Caco-2 (cell line): ENCODE measurements around the gene PPP1R37. TPM values are rescaled to one million over a fixed set of nuclear protein-coding genes. Genes with fewer than 3 reads are reported as not detected.

Experiments used
- BruUV-seq: library from RNA; stranded (reverse); fragments of 400-500 nt; replicated peaks from 2 replicates; lab custom pipeline; 2021; lab: Mats Ljungman, UMichigan
- CTCF ChIA-PET: fragments of 300-600 bp; sonication (Branson Sonifier 250); formaldehyde crosslinking; loops from one replicate; lab custom pipeline; 2022; ENCODE audit warnings: antibody characterized with exemption; lab: Charles Lee
- POLR2A ChIA-PET: fragments of 300-600 bp; sonication (Branson Sonifier 250); formaldehyde crosslinking; loops from one replicate; lab custom pipeline; 2022; ENCODE audit warnings: antibody characterized with exemption; lab: Charles Lee
- DNase-seq, 2 experiments: peaks; one replicate each; pipeline versions ENCODE4 v3.0.0 to v3.0.0-alpha.2; 2020 to 2022
- H3K27me3 ChIP-seq: replicated peaks from 2 replicates; pipeline ENCODE4 v1.6.0; 2011; ENCODE audit warnings: low read length; ENCODE audit not compliant: control insufficient read depth, insufficient read depth
- H3K36me3 ChIP-seq: 2 replicates; pipeline ENCODE4 v1.5.1; 2011; ENCODE audit warnings: low read length; ENCODE audit not compliant: control insufficient read depth, insufficient read depth
- H3K4me1 ChIP-seq: fragments of 250-450 bp; sonication (Bioruptor Pico); 2 replicates; pipeline ENCODE4 v1.5.1; 2020; ENCODE audit warnings: mild to moderate bottlenecking
- H3K4me3 ChIP-seq: 2 replicates; pipeline ENCODE4 v1.5.1; 2011; ENCODE audit warnings: low read depth, mild to moderate bottlenecking, control low read depth, low read length
- H3K9me3 ChIP-seq: fragments of 250-450 bp; sonication (Bioruptor Pico); 2 replicates; pipeline ENCODE4 v1.5.1; 2020; ENCODE audit warnings: mild to moderate bottlenecking, moderate library complexity
- H3K27ac Mint-ChIP-seq: one replicate; pipeline ENCODE4 v1.8.0; 2022; ENCODE audit warnings: mixed read lengths; ENCODE audit not compliant: unreplicated experiment
- H3K27me3 Mint-ChIP-seq: one replicate; pipeline ENCODE4 v1.8.0; 2022; ENCODE audit warnings: mixed read lengths; ENCODE audit not compliant: insufficient read depth, unreplicated experiment
- H3K36me3 Mint-ChIP-seq: one replicate; pipeline ENCODE4 v1.8.0; 2022; ENCODE audit warnings: mild to moderate bottlenecking, mixed read lengths; ENCODE audit not compliant: insufficient read depth, unreplicated experiment
- H3K4me1 Mint-ChIP-seq: one replicate; pipeline ENCODE4 v1.8.0; 2022; ENCODE audit warnings: low read depth, mixed read lengths; ENCODE audit not compliant: unreplicated experiment
- H3K4me3 Mint-ChIP-seq: one replicate; pipeline ENCODE4 v1.8.0; 2022; ENCODE audit warnings: mild to moderate bottlenecking, moderate library complexity, mixed read lengths; ENCODE audit not compliant: unreplicated experiment
- H3K9me3 Mint-ChIP-seq: one replicate; pipeline ENCODE4 v1.8.0; 2022; ENCODE audit warnings: mixed read lengths; ENCODE audit not compliant: unreplicated experiment
- CTCF ChIP-seq, 2 experiments: fragments of 200-600 bp in 1 of 2; IDR thresholded peaks; 1 replicate in 1 of 2; 2 replicates in 1 of 2; pipeline versions ENCODE4 v1.5.1 to v1.8.0; 2011 to 2022; ENCODE audit warnings: antibody characterized with exemption in 1 of 2, control low read depth in 1 of 2, inconsistent platforms in 1 of 2, low read depth in 1 of 2, low read length in 1 of 2, mild to moderate bottlenecking in 1 of 2, moderate library complexity in 1 of 2; ENCODE audit not compliant: insufficient read depth in 1 of 2, severe bottlenecking in 1 of 2, unreplicated experiment in 1 of 2
- intact Hi-C: fragments of 100-400 bp; cut with micrococcal nuclease; formaldehyde crosslinking; loops from one replicate; pipeline ENCODE4 v1.10.0; 2022; ENCODE audit not compliant: unreplicated experiment
- total RNA-seq: library from RNA; stranded (reverse); gene quantifications from 2 replicates; pipeline ENCODE4 v1.2.3, GENCODE V29; 2022

PPP1R37 gene
- total RNA-seq, 1 experiment from 2014 or later = 42.1 TPM

- ChIA-PET POLR2A (no interaction called here), CTCF (interaction anchor here (0.6 kb wide), 1 partner anchor 8 kb away, joined by 3 read pairs; no protein-coding TSS in a partner anchor)
- H3K36me3 Mint-ChIP-seq = peaks cover 78% of the 10 kb centered on the region
- H3K27me3 ChIP-seq = no peaks in the 10 kb centered on the region
- intact Hi-C loops = no loop called here
- H3K4me1 ChIP-seq = no peaks in the 10 kb centered on the region
- H3K4me3 ChIP-seq = no peak overlapping the region
- H3K9me3 ChIP-seq = no peaks in the 10 kb centered on the region
- H3K27me3 Mint-ChIP-seq = no peaks in the 10 kb centered on the region
- BruUV-seq = no TSS peak
- H3K4me1 Mint-ChIP-seq = no peaks in the 10 kb centered on the region
- no peak overlapping the region for H3K4me3 Mint-ChIP-seq
- H3K36me3 ChIP-seq = peaks cover 3% of the 10 kb centered on the region
- no peaks in the 10 kb centered on the region for H3K9me3 Mint-ChIP-seq
- TF ChIP-seq CTCF (IDR thresholded peaks at IDR 0.05; ENCODE audit: insufficient read depth in 1 of 2, low read depth in 1 of 2, low read length in 1 of 2, severe bottlenecking in 1 of 2, unreplicated experiment in 1 of 2) = no peak
- no peak overlapping the region for H3K27ac Mint-ChIP-seq
- no peak for DNase-seq
Measured at GRCh38 chr19:45068041-45068440, 24.9 kb upstream of the PPP1R37 start.

GRCh38 chr19:45069056-45069455 is 23.9 kb upstream of the PPP1R37 start:
- intact Hi-C loops = no loop called here
- no peak overlapping the region for H3K4me3 Mint-ChIP-seq
- Histone ChIP-seq H3K9me3 (no peaks in the 10 kb centered on the region), H3K27me3 (no peaks in the 10 kb centered on the region), H3K4me3 (no peak overlapping the region), H3K36me3 (peaks cover 3% of the 10 kb centered on the region; the same call in 1 of the 2 replicates), H3K4me1 (no peaks in the 10 kb centered on the region)
- H3K27me3 Mint-ChIP-seq = no peaks in the 10 kb centered on the region
- no peak for DNase-seq
- H3K27ac Mint-ChIP-seq = no peak overlapping the region
- peaks cover 70% of the 10 kb centered on the region for H3K36me3 Mint-ChIP-seq
- no TSS peak for BruUV-seq
- H3K9me3 Mint-ChIP-seq = no peaks in the 10 kb centered on the region
- TF ChIP-seq CTCF (IDR thresholded peaks at IDR 0.05; ENCODE audit: insufficient read depth in 1 of 2, low read depth in 1 of 2, low read length in 1 of 2, severe bottlenecking in 1 of 2, unreplicated experiment in 1 of 2) = no peak
- ChIA-PET POLR2A (interaction anchor here (0.6 to 0.7 kb wide), 2 partner anchors 14 to 179 kb away, joined by 3 to 6 read pairs; no protein-coding TSS in a partner anchor), CTCF (interaction anchor here (0.6 kb wide), 1 partner anchor 178 kb away, joined by 4 read pairs; no protein-coding TSS in a partner anchor)
- H3K4me1 Mint-ChIP-seq = no peaks in the 10 kb centered on the region

GRCh38 chr19:45070214-45070613 is 22.8 kb upstream of the PPP1R37 start:
- DNase-seq = no peak
- ChIA-PET POLR2A (no interaction called here), CTCF (no interaction called here)
- Mint-ChIP-seq H3K36me3 (peaks cover 68% of the 10 kb centered on the region), H3K4me1 (peaks cover 6% of the 10 kb centered on the region), H3K9me3 (no peaks in the 10 kb centered on the region), H3K27ac (no peak overlapping the region), H3K4me3 (no peak overlapping the region), H3K27me3 (no peaks in the 10 kb centered on the region)
- no TSS peak for BruUV-seq
- Histone ChIP-seq H3K4me1 (peaks cover 3% of the 10 kb centered on the region; the same call in 1 of the 2 replicates), H3K9me3 (no peaks in the 10 kb centered on the region), H3K36me3 (peaks cover 3% of the 10 kb centered on the region; the same call in 1 of the 2 replicates), H3K27me3 (no peaks in the 10 kb centered on the region), H3K4me3 (no peak overlapping the region)
- TF ChIP-seq CTCF (IDR thresholded peaks at IDR 0.05; ENCODE audit: insufficient read depth in 1 of 2, low read depth in 1 of 2, low read length in 1 of 2, severe bottlenecking in 1 of 2, unreplicated experiment in 1 of 2) = no peak
- intact Hi-C loops = loop anchor here (10.0 kb wide), 1 partner anchor 165 kb away; the partner anchor contains the start of gene APOE
